EH (cell line): ENCODE measurements around the gene OCIAD1.
A peak's percentile ranks its signal among the peaks of the same experiment; 100 is the strongest.
"Not testable (repeated sequence)": the region's sequence is repeated elsewhere in the genome, so short reads cannot be mapped to it uniquely, and the experiment has no call there.

ENCODE experiments used
- DNase-seq: peaks from one replicate; pipeline ENCODE4 v3.0.0-alpha.2; 2015; ENCODE audit warnings: low read depth

The OCIAD1 gene, protein sequence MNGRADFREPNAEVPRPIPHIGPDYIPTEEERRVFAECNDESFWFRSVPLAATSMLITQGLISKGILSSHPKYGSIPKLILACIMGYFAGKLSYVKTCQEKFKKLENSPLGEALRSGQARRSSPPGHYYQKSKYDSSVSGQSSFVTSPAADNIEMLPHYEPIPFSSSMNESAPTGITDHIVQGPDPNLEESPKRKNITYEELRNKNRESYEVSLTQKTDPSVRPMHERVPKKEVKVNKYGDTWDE

DNA sequence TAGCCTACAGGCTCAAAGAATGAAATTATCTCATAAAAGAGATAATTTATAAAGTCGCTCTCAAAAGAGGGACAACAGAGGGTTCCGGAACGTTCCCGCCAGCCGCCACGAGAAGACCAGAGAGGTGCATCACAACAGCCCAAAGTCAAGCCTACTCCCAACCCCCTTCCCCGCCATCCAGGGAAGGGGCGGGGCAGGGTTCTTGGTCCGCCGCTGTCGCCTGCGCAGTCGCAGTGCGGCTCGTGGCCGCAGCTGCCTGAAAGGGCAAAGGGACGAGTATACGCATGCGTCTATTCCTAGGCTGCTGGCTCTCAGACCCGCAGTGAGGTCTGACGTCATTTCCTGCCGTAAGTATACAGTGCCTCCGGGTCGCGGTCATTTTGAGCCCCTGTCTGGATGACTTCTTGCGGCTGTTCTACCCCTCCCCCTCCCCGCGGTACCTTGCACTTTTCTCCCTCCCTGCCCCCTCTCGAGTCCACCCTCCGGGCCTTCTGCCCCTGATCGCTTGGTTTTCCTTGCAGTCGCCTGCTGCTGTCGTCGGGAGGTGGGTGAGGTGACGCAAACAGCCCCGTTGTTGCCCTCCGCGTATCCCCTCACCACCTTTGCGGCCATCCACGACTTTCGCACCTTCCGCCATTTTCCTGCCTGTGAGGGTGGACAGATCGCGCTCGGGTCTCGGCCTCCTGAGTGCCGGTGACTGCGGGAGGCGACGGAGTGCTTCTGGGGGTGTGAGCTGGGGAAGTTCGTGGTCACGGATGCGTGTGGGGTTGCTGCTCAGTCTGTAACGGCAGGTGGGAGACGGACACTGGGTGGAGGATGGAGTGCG is at the start of gene OCIAD1:
Gene OCIAD1, plus strand, starts transcription at position 383 of the 826 bp plus-strand sequence. CDS start 1,537 bp downstream, outside the sequence.
- peak; percentile 100 for DNase-seq

DNA sequence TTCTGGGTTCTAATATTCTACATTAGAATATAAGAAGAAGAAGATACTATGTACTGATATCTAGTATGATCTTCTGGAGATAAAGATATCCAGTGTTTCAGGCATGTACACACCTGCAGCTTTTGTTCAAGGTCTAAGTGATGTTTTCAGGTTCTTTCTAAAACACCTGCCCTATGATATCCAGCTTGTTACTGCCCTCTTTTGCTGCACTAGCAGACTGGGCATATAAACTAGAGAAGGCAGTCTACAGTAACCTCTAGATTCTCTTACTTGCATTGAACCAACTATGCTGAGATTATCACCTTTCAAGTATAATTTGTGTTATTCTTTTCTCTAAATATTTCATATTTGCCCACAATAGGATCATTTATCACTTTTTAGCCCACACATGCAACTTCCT is 48.9 kb upstream of the OCIAD1 start:
- DNase-seq = no peak

DNA sequence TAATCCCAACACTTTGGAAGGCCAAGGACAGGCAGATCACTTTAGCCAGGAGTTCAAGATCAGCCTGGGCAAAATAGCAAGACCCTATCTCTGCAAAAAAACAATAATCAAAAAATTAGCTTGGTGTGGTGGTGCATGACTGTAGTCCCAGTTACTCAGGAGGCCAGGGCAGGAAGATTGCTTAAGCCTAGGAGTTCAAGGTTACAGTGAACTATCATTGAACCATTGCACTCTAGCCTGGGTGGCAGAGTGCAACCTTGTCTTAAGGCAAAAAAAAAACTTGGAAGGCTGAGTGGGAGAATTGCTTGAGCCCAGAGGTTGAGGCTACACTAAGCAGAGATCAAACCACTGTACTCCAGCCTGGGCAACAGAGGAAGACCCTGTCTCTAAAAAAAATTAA is 45.6 kb upstream of the OCIAD1 start:
- DNase-seq = no peak

GRCh38 chr4:48786549-48786948 is 44.3 kb upstream of the OCIAD1 start:
- DNase-seq = no peak

- DNase-seq = no peak
Measured at GRCh38 chr4:48787056-48787455, 43.8 kb upstream of the OCIAD1 start.

DNA sequence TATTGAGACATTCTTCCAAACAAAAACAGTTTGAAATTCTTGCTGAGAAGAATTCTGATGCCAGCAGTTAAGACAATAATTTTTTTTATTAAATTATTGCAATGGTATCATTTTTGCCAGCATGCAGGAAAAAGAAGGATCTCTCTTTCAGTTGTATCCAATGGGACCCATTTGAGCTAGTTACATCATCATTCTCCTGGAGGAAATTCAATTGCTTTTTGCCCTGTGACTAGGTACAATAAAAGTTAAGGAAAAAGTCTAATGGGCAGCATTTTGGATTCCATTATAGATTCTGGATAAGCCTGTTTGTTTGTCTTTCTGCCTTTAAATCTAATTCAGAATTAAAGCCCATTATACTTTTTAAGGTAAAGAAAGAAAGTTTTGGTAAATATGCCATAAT is 40.3 kb upstream of the OCIAD1 start:
- no peak for DNase-seq

DNA sequence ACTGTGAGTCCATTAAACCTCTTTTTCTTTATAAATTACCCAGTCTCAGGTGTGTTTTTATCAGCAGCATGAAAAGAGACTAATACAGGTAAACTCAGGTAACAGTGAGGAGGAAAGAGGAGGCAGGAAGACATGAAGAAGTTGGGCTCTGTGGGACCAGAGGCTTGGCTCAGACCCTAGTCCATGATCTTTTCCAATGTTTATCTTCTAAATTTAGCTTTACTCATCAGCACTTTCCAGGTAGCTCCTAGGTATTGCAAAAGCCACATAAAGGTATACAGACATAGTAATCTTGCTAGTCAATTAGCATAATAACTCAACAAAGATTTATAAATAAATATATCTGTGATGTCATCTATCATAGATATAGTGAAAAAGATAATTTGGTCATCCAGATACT is 39.6 kb upstream of the OCIAD1 start:
- DNase-seq = no peak

DNA sequence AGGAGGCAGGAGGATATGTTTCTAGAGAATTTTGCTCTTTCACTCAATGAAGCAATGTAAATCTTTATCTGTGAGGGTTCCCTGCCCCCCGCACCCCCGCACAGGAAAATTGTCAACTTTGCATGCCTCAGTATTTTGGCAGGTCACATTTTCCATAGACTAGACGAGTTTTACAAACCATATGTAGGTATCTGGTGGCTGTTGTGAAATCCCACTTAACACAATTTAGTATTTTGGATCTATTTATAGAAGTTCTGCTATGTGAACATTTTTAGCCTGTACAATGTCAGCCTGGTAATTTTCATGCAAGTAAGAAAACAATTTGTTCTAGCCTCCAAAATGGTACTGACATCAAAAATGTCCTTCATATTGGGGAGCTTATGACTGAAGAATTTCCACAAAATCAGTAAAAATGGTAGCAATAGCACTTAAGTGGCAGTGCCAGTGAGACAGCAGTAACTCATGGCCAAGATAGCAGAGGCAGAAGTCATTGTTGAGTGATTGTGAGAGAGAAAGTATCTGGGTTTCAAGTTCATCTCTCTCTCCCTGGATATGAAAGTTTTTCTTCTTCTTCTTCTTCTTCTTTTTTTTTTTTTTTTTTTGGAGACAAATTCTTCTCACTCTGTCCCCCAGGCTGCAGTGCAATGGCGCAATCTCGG is 38.4 kb upstream of the OCIAD1 start:
- DNase-seq = peak; percentile 34

GRCh38 chr4:48795108-48795507 is 35.8 kb upstream of the OCIAD1 start:
- no peak for DNase-seq

- DNase-seq = no peak
Measured at GRCh38 chr4:48796191-48796926, 34.5 kb upstream of the OCIAD1 start.

DNA sequence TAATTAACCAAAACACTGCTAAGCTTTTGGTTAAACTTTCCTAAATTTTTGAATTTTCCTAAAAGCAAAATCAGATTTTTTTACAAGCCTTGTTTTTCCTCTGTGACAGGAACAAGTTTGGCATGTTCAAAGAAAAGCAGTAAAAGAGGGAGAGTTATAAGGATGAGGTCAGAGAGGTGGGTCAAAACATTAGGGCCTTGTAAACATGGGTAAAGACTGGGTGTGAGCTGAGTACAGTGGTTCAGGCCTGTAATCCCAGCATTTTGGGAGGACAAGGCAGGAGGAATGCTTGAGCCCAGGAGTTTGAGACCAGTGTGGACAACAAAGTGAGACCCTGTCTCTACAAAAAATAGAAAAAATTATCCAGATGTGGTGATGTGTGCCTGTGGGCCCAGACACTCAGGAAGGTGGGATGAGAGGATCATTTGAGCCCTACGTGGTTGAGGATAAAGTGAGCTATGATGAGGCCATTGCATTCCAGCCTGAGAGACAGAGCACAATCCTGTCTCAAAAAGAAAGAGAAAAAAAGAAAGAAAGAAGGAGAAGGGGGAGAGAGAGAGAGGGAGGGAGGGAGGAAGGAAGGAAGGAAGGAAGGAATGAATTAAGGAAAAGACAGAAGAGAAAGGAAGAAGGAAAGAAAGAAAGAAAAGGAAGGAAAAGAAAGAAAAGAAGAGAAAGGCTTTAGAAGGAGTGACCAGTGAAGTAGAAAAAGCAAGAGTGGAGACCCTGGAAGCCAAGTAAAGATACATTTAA is 33.8 kb upstream of the OCIAD1 start:
- no peak for DNase-seq

GRCh38 chr4:48798117-48798516 is 32.8 kb upstream of the OCIAD1 start:
- no peak for DNase-seq

DNA sequence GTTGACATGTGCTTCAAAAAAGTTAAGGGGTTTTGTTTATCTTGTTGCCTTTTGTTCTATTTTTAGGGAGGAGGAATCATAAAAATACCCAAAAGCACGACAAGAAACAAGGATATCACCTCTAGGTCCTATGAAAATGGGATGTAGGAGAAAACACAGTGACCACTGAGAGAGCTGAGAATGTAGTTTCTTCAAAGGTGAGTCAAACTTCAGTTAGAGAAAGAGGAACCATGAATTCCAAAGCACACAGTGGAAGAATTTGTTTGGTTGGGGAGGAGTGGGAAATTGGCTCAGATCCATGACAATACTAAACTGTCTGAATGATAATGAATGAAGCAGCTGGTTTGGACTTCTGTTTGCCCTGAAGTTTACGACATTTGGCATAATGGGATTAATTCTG is 31.7 kb upstream of the OCIAD1 start:
- peak; percentile 38 for DNase-seq

- DNase-seq = not testable (repeated sequence)
Measured at GRCh38 chr4:48800155-48800554, 30.7 kb upstream of the OCIAD1 start.

DNA sequence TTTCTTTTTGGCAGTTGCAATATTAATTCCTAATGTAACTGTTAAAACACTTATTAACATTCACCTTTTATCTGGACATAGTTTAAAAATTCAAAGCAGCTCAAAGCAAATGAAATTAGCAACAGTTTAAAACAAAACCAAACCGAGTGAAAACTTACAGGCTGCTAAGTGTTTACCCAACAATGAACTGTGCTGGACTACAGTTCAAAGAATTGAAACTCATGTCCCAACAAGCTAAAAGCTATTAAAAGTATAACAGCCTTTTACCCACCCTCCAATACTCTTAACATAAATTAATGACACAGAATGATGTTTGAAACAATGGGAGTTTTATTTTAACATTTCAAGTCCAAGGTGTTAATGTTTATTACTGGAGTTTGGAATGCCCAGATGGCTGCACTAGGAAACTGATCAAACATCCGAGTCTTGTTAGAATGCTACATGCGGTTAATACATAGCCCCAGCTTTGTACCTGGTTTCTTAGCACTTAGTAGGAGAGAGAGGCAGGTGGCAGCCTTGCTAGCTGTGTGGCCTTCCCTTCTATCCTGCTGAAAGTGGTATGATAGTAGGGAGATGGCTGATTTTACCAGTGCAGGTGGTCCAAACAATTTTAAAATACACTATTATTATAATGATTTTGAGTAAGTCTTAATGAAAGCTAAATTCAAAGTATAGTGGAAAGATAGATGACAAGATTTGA is 29.7 kb upstream of the OCIAD1 start:
- DNase-seq = no peak

DNA sequence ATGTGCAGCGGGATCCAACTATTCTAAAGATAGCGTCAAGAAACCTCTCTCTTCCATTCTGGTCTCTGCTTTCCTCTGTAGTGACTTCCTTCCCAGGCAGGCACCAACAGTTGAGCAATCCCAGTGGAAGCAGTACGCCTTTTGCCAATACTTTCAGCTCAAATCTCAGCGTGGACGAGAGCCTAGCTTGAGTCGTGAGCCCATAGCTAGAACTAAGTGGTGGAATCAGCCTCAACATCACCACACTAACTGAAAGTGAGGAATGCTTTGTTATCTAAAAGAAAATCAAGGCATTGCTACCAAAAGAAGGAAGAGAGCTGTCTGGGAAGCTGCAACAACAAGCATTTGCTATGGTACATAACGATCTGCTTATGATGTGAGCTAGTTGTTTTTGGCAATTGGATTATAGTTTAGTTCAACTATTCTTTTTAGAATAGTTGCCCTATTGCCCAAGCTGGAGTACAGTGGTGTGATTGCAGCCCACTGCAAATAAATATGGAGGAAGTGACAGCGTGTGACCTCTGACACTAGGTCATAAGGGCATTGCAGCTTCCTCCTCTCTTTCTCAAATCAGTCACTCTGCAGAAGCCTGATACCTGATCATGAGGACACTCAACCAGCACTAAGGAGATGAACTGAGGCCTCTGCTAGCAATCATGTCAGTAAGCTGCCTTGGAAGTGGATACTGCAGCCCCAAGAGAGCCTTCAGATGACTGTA is 26.1 kb upstream of the OCIAD1 start:
- peak; percentile 30 for DNase-seq

- no peak for DNase-seq
Measured at GRCh38 chr4:48812866-48813265, 18.0 kb upstream of the OCIAD1 start.

- no peak for DNase-seq
Measured at GRCh38 chr4:48813964-48814363, 16.9 kb upstream of the OCIAD1 start.

DNA sequence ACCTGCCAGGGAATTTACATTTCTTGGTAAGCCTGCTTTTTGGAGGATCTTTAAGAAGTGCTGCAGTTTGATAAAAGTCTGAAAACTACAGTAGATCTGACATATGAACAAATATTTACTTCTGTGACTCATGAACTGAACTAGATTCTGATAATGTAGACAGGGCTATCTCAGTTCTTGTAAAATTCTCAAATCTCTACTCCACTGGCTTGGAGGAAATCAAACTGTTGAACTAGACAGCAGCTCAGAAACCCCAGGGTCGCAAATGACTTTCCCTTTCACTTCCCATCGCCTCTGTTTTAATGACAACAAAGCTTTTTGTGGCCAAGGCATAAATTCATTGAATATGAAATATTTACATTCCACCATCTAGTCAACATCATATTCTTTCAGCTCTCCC is 15.4 kb upstream of the OCIAD1 start:
- DNase-seq = no peak

DNA sequence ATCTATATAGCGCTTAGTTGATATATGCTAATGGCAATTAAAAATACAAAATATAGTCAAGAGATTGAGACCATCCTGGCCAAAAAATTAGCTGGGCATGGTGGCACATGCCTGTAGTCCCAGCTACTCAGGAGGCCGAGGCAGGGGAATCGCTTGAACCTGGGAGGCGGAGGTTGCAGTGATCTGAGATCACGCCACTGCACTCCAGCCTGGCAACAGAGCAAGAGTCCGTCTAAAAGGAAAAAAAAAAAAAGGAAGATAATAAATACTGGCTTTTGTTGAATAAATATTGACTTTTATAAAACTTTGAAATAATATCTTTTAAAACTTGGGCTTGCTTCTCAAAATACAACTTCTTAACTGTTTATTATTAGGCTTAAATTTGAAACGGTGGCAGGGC is 14.6 kb upstream of the OCIAD1 start:
- not testable (repeated sequence) for DNase-seq
